ENCODE results near the gene AGR2.

AGR2 gene

DNA sequence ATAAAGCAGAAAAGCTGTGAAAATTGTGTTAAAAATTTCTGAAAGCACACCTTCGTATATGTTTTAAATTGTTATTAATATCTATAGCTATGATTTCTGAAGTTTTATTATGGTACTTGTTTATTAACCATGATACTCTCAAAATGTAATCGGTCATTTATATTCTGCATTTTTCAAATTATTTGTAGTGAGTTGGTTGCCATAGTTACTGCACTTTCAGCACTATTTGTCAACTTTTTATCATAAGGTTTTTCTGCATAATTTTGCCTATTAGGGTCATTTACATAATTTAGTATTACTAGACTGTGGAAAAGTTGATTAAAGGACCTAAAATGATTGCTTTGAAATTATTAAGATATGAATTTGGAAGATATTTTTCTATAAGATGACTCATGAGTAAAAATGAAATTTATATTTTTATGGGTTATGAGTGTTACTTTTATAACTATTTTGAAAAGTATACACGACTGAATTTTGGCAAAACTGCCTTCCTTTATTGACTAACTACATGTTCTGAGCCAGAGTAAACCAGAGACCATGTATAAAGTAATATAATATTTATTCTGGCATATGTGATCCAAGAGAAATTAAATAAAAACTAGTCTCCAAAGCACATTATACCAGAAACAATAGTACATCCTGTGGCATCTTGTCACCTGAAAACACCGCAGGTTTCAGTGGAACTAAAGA is 7.9 kb upstream of the AGR2 start:
- no peak for DNase-seq

DNA sequence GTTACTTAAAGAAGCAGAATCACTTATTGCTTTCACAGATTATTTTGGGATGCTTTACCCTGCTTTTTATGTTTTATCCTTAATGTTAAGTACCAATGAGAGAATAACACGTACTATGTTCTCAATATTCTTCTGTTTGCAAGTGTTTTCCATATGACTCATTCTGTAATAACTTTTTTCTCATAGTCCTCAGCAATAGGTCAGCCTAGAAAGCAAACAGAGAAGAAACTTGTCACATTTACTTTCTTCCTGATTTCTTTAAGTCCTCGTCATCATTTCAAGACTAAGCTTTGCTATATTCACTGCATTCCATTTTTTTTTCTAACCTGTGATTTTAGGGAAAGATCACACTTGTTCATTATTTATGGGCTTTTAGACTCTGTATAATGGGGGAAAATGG is 6.8 kb upstream of the AGR2 start:
- no peak for DNase-seq

DNA sequence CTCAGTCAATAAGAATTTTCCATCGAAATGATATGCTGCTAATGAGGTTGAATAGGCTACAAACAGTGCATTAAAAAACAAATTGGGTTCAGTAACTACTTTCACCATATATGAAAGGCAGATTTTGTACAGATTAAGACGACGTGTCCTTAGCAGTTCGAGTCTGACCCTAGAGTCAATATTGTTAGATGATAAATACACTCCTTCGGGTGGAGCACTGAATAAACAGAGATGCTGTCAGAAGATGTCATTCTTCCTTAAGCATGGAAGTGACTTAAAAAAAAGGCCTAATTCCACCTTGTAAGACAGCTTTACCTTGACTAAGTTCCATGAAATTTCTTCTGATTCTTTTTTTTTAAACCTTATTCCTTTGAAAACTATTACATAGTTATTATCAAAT is 5.8 kb upstream of the AGR2 start:
- no peak for DNase-seq

DNA sequence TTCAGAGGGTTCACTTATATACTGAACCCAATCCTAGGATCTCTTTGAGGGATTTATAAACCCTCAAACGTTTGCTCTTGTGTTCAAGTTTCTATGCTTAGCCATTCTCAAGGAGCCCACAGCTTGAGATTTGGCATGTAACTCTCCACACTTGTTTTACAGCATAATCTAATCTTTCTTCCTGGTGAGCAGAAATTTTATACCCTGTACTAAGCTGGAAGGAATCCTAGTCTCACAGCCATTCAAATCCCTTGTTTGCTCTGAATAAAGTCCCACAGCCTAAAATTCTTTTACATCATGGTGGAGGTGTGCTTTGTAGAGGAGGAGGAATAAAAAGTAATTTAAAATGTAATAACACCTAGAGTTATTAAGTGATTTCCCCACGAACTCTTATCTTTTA is 5.3 kb upstream of the AGR2 start:
- no peak for DNase-seq

DNA sequence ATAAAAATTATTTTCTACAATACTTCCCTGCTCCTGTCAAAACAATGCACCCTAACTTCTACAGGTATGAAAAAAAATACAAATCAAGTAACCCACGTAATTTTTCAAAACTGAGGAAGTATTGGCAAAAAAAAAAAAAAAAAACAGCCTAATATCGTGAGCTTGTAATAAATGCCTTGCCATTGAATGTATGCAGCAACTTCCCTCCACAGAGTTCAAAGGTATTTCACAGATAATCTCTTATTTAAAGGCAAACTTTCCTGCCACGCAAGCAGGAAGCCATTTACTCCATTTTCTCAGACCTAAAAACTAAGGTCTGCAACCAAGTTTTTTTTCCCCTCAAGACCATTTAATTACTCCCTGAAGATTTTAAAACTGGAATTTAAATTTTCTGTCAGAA is 642 bp upstream of the AGR2 start:
- no peak for DNase-seq

DNA sequence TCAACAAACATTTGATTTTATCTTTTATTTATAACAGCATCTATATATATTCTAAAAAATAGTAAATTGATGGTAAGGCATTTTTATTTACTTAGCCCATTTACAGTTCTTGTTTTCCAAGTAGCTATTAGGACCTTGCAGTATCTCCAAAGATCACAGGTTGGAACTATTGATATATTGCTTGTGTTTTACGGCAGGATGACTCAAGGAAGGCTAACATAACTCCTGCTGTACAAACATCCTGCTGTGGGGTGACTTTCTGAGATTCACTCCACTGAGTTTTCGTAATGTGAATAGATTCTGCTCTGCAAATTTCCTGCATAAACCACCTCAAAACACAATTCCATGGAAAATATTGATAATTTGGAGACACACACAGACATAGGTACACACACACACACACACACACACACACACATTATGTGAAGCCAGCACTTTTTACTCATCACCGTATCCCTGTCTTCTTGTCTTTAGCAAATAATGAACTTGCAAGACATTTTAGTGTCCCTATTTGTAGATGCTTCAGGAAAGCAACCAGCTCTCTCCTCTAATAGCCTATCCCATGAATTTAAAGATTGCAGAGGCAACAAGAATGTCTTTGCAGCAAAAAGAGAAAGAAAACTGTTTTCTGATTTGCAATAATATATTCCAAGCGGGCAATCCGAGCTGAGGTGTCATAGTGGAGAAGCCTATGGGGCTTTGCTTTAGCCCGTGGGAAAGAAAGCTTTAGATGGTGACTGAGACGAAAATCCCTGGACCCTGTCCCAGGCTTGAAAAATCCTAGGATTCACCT is 722 bp downstream of the AGR2 start:
- no peak for DNase-seq

DNA sequence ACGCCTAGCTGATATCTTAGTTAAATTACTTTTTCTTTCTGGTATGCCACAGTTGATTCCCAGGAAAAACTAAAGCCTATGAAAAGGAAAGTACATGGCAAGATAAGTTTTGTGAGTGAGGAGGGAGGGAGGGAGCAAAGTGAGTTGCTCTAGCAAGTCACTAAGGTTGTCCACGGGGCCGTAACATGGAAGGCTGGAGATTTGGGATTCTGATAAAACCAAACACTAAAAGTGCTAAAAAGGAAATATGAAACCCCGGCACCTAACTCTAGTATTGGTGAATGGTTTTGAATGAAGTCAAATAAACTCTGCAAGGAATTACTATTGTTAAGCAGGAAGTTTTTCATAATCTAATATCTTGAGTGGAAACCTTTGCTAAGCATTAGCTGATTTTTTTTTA is 1.7 kb downstream of the AGR2 start:
- DNase-seq: no peak

DNA sequence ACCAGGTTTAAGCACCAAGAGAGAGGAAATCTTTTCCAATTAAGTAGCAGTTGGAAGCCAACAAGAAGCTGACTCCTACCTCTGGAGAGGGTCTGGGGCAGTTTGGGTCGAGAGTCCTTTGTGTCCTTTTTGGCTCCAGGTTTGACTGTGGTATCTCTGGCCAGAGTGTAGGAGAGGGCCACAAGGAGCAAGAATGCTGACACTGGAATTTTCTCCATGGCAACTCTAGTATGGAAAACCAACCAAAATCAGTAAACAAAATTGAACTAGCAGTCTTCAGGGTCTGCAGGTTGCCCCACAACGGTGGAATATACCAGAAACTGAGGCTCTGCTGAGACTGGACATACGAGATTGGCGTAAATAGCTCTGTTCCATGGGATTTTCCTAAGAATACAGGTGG is 3.2 kb downstream of the AGR2 start:
- no peak for DNase-seq

DNA sequence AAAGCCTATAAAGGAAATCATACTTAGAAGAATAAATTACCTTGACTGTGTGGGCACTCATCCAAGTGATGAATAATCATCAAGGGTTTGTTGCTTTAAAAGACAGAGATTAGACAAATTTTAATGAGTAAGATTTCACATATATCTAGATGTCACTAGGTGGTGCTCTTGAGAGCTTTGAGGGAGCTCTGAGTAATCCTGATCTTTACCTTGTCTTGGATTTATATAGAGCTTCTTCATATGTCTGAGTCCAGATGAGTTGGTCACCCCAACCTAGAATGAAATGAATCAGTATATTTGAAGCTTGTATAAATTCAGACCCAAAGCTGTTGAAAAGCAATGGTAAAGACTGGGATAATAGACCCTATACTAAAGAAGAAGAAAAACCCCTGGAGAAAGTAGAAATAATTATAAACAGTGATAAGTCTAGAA is 3.7 kb downstream of the AGR2 start:
- peak; percentile 88 for DNase-seq

DNA sequence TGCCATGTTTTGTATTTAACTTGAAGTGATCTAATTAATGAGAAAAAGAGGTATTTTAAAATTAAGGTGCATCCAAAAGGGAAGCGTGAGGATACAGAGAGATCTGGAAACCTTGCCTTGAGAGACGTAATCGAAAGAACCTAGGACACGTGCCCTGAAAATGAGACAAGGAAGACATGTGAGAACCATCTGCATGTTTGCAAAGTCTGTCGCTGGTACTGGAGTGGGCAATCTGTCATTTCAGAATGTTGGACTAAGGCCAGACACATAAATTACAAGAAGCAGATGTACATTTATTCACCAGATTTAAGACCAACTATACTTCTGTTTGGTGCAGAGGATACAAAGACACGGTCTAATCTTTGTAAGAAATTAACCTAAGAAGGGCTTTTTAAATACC is 9.2 kb downstream of the AGR2 start:
- DNase-seq: no peak

DNA sequence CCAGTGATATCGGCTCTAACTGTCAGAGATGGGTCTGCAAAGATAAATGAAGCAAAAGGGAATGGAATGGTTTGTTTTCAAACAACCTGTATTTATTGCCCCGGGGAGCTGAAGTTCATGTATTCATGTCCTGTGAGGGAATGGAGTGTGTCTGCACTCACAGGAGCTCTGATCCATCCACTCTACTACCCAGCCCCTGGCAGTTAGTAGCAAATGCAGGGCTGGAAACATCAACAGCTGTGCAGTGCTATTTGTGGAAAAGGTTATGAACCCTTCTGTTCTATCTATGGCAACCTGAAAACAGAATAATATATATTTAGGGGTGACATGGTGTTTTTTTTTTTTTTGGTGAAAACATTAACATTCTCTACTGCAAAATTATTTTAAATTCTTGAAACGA is 9.8 kb downstream of the AGR2 start:
- no peak for DNase-seq

DNA sequence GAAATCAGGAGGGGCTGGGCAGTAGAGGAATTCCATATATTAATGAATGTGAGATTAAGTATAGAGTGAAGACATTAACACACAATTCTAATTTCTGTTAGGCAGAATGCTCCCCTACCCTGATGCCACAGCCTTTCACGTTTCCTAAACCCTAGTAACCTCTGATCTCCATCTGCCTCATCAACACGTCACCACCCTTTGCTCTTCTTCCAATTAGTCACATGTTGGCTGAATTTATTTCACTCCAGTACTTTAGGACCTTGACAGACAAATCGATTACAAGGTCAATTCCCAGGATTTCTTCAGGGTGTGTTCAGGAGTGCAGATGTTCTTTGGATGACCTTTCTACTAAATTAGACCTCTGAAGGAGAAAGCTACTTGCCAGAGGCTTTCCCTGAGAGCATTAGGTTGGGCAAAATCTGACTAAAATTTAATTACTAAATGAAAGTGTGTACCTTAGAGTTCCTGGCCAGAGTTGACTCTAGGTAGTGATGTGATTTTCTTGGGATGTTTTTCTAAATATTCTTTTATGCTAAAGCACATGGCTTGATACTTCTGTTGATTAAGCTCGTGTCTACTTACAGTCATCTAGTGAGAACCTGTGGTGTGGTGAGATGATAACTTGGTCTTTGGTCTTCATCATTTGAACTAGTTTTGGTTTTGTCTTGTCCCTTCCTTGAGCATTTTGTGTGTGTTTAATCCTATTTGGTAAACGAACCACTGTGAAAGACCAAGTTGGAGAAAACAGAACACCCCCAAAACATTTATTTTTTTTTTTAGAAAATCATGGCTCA is 12.7 kb downstream of the AGR2 start:
- no peak for DNase-seq

DNA sequence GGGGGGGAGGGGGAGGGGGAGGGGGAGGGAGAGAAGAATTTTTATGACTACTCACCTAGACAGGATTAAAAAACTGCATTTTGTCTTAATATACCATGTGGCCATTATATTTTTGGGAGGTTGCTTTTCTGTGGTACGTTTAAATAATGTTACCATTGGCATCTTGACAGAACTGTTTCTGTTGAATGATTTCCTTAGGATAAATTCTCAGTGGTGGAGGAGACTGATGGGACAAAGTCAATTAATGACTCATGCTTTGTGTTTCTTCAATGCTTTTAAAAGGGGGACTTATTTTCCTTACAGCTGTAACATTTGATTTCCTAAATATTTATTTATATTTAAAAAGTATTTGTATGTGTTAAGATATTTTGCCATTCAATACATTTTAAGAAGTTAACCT is 13.7 kb downstream of the AGR2 start:
- DNase-seq: no peak

DNA sequence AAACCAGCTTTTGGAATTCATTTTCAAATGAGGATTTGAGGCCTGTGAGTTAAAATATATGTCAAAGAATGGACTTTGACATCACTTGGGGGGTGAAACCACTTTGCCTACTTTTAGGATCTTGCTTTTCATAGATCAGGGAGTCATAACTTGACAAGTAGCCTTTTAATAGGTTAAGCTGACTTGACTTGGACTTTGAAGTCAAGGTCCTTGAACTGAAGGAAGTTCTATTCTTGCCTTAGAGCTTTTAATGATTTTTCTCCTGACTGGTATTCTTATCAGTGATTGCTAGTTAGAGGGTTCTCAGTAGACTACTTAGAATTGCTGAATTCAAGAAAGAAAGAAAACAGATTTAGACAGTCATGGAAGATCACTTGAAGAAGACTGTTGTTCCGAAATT is 17.7 kb downstream of the AGR2 start:
- no peak for DNase-seq

DNA sequence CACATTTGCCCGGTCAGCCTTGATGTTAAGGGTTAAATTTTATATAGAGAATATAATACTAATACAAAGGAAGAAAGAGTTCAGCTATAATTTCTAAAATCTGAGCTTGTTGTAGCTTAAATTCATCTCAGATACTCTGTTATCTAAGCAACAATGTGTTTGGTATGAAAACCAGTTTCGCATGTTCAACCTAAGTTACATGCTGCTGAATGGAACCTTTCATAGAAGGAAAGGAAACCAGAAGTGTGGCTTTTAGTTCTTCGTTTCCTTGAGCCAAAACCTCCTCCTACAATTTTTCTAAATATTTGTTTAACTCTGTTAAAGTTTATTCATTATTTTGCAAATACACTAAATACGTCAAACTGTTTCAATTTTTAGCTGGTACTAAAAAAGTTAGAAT is 18.5 kb downstream of the AGR2 start:
- no peak for DNase-seq

DNA sequence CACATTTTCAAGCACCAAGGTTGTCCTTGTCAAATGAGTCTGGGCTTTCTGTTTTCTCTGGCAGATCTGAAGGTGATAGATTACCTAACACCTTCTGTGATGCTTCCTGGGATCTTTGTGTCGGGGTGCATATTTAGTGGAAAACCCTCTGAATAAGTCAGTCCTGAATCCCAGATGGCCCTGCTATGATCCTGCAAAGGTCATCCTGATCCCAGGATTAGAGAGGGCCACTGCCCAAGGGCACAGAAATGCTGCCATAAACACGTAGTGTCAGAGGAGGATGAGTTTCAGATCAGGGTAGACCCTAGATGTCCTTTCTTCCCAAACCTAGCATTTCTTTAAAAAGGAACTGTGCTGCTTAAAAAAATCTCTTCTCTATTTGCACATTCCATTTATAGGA is 19.0 kb downstream of the AGR2 start:
- DNase-seq: no peak

DNA sequence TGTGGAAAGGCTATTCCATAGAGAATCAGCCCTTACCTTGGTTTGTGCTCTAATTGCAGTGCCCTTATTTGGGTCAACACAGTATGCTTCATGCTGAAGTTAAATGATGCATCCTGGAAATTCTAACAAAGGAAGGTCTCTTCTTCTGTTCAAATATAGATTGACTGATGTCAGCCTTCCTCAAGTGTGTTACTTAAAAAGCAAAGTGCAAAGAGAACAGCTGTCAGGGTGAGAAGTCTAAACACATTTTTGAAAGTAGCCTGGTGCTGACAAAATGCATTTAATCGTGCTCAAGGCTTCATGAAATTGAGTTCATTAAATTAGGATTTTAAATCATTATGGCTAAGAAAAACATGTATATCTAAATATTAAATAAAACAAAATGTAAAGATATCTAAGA is 19.5 kb downstream of the AGR2 start:
- DNase-seq: no peak

DNA sequence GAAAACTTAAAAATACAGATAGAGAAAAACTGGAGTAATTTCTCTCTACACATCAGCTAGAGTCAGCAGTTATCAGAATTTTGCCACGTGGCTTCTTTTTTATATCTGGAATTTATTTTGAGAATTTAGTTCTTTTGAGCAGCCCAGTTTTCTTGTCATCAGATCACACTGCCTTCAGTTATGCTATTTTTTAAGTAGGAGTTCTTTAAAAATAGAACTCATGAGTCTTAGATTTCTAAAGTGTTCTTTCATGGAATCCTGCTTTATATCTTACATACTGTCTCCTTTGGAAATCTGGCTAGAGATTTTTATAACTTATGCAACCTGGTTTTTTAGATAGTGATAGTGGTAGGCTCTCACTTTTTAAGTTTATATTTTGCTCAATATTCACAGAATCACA is 24.2 kb downstream of the AGR2 start:
- no peak for DNase-seq

DNA sequence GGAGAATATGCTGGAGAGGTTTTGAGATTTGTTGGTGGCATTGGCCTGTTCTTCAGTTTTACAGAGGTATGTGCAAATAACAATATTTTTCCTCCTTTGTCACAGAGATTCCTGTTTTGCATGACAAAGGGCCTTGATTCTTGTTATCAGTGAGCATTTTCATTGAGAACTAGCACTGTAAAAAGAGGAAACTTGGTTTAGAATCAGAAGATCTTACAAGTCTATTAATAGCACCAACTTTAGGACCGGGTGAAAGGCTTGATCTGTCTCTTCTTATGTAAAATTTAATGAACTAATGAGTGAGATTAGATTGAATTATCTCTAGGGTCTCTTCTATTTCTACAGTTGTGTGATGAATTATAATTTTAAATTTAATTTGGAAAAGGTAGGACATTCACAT is 25.7 kb downstream of the AGR2 start:
- peak; percentile 43 for DNase-seq

DNA sequence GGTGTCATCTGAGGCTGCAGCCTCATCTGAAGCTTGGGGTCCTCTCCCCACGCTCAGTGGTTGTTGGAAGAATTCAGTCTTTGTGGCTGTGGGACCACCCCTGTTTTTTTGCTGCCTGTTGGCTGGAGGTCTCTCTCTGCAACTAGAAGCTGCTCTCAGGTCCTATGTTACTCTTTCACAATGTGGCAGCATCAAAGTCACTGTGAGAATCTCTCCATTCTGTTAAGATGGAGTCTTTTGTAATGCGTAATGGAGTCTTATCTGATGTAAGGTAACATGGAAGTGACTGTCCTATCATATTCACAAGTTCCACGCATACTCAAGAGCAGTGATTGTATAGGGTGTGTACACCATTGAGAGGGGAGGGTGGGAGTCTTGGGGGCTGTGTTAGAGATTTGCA is 26.3 kb downstream of the AGR2 start:
- no peak for DNase-seq

DNA sequence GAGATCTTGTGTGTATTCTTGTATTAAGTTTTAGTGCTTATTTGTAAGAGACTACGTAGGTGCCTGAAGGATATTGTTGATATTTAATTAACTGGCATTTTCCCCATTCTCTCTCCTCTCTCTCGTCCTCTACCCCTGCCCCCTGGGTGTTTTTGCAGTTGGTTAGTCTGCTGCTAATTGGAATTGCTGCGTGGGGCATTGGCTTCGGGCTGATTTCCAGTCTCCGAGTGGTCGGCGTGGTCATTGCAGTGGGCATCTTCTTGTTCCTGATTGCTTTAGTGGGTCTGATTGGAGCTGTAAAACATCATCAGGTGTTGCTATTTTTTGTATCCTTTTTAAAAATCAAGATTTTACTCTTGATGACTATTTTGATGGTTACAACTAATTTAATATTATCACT is 28.7 kb downstream of the AGR2 start:
- DNase-seq: no peak

DNA sequence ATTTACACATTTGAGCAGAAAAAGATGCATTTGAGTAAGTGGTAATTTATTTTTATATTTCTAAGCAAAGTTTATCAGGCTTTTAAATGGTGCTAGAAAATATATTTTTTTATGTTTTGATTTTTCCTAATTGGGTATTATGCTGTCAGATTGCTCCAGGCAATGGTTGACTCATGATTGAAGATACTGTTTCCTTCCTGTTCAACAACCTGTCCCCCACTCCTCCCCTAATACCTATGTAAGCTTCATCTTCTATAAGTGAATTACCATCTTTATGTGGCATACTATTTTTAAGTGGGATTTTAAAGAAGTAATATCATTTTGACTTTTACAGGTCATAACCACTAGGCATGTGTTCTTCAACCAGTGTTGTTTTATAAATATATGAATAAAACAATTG is 29.8 kb downstream of the AGR2 start:
- no peak for DNase-seq

DNA sequence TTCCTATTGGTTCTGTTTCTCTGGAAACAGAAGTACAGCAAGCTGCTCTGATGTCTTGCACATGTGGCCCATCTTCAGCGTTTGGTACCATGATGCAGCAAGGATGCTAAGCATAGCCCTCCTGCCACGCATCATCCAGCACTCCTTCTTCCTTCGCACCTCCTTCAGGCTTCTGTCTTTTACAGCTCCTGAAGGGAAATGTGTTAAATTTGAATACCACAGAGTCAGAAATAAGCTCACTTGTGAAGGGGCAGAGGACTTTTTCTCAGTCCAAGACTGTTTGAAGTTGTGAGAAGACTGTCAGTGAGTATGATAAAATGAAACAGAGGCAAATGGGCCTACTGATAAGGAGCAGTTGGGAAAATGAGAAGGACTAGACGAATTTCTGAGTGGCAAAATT is 30.5 kb downstream of the AGR2 start:
- DNase-seq: peak; percentile 74

DNA sequence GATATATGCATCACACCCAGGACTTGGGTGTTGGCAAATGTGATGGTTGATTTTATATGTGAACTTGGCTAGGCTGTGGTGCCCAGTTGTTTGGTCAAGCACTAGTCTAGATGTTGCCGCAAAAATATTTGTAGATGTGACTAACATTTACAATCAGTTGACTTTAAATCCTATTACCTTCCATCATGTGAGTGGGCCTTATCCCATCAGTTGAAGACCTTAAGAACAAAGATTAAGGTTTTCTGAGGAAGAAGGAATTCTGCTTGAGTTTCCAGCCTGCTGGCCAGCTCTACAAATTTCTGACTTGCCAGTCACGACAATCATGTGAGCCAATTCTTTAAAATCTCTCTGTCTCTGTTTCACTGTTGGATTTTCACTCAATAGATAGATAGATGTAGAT is 30.9 kb downstream of the AGR2 start:
- peak; percentile 32 for DNase-seq
